ENCODE results near the gene SLC1A1.

DNA sequence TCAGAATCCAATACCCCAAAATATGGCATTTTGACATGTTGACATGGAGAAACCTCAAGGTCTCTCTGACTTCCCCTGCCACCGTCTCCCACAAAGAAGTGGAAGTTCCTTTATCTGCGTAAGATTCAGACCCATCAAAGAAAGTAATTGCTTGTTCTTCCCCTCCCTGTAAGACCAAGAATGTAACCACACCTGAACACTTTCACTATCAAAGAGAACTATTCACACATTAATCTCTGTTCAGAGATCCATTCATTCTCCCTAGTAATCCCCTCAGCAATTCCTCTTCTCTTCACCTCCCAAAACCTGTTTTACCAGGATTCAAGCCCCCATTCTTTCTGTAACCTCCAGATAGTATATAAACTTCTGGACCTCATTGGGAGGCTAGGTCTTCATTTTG, 4.1 kb upstream of the SLC1A1 start:
- TF ChIP-seq, protein P1, sequence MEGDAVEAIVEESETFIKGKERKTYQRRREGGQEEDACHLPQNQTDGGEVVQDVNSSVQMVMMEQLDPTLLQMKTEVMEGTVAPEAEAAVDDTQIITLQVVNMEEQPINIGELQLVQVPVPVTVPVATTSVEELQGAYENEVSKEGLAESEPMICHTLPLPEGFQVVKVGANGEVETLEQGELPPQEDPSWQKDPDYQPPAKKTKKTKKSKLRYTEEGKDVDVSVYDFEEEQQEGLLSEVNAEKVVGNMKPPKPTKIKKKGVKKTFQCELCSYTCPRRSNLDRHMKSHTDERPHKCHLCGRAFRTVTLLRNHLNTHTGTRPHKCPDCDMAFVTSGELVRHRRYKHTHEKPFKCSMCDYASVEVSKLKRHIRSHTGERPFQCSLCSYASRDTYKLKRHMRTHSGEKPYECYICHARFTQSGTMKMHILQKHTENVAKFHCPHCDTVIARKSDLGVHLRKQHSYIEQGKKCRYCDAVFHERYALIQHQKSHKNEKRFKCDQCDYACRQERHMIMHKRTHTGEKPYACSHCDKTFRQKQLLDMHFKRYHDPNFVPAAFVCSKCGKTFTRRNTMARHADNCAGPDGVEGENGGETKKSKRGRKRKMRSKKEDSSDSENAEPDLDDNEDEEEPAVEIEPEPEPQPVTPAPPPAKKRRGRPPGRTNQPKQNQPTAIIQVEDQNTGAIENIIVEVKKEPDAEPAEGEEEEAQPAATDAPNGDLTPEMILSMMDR (IDR thresholded peaks at IDR 0.05) = no peak
- TF ChIP-seq POLR2A (IDR thresholded peaks at IDR 0.05) = no peak

All from esophagus squamous epithelium (tissue), 4 donors.